Caco-2 (cell line): ENCODE results near the gene FBLN5. TPM values are rescaled to one million over a fixed set of nuclear protein-coding genes. Genes with fewer than 3 reads are reported as not detected.

ENCODE experiments used
- BruUV-seq: library from RNA; stranded (reverse); fragments of 400-500 nt; replicated peaks from 2 replicates; lab custom pipeline; 2021; lab: Mats Ljungman, UMichigan
- CTCF ChIA-PET: fragments of 300-600 bp; sonication (Branson Sonifier 250); formaldehyde crosslinking; loops from one replicate; lab custom pipeline; 2022; ENCODE audit warnings: antibody characterized with exemption; lab: Charles Lee
- POLR2A ChIA-PET: fragments of 300-600 bp; sonication (Branson Sonifier 250); formaldehyde crosslinking; loops from one replicate; lab custom pipeline; 2022; ENCODE audit warnings: antibody characterized with exemption; lab: Charles Lee
- DNase-seq, 2 experiments: peaks; one replicate each; pipeline versions ENCODE4 v3.0.0 to v3.0.0-alpha.2; 2020 to 2022
- H3K27me3 ChIP-seq: replicated peaks from 2 replicates; pipeline ENCODE4 v1.6.0; 2011; ENCODE audit warnings: low read length; ENCODE audit not compliant: control insufficient read depth, insufficient read depth
- H3K36me3 ChIP-seq: 2 replicates; pipeline ENCODE4 v1.5.1; 2011; ENCODE audit warnings: low read length; ENCODE audit not compliant: control insufficient read depth, insufficient read depth
- H3K4me1 ChIP-seq: fragments of 250-450 bp; sonication (Bioruptor Pico); 2 replicates; pipeline ENCODE4 v1.5.1; 2020; ENCODE audit warnings: mild to moderate bottlenecking
- H3K4me3 ChIP-seq: 2 replicates; pipeline ENCODE4 v1.5.1; 2011; ENCODE audit warnings: low read depth, mild to moderate bottlenecking, control low read depth, low read length
- H3K9me3 ChIP-seq: fragments of 250-450 bp; sonication (Bioruptor Pico); 2 replicates; pipeline ENCODE4 v1.5.1; 2020; ENCODE audit warnings: mild to moderate bottlenecking, moderate library complexity
- H3K27ac Mint-ChIP-seq: one replicate; pipeline ENCODE4 v1.8.0; 2022; ENCODE audit warnings: mixed read lengths; ENCODE audit not compliant: unreplicated experiment
- H3K27me3 Mint-ChIP-seq: one replicate; pipeline ENCODE4 v1.8.0; 2022; ENCODE audit warnings: mixed read lengths; ENCODE audit not compliant: insufficient read depth, unreplicated experiment
- H3K36me3 Mint-ChIP-seq: one replicate; pipeline ENCODE4 v1.8.0; 2022; ENCODE audit warnings: mild to moderate bottlenecking, mixed read lengths; ENCODE audit not compliant: insufficient read depth, unreplicated experiment
- H3K4me1 Mint-ChIP-seq: one replicate; pipeline ENCODE4 v1.8.0; 2022; ENCODE audit warnings: low read depth, mixed read lengths; ENCODE audit not compliant: unreplicated experiment
- H3K4me3 Mint-ChIP-seq: one replicate; pipeline ENCODE4 v1.8.0; 2022; ENCODE audit warnings: mild to moderate bottlenecking, moderate library complexity, mixed read lengths; ENCODE audit not compliant: unreplicated experiment
- H3K9me3 Mint-ChIP-seq: one replicate; pipeline ENCODE4 v1.8.0; 2022; ENCODE audit warnings: mixed read lengths; ENCODE audit not compliant: unreplicated experiment
- CTCF ChIP-seq, 2 experiments: fragments of 200-600 bp in 1 of 2; IDR thresholded peaks; 1 replicate in 1 of 2; 2 replicates in 1 of 2; pipeline versions ENCODE4 v1.5.1 to v1.8.0; 2011 to 2022; ENCODE audit warnings: antibody characterized with exemption in 1 of 2, control low read depth in 1 of 2, inconsistent platforms in 1 of 2, low read depth in 1 of 2, low read length in 1 of 2, mild to moderate bottlenecking in 1 of 2, moderate library complexity in 1 of 2; ENCODE audit not compliant: insufficient read depth in 1 of 2, severe bottlenecking in 1 of 2, unreplicated experiment in 1 of 2
- intact Hi-C: fragments of 100-400 bp; cut with micrococcal nuclease; formaldehyde crosslinking; loops from one replicate; pipeline ENCODE4 v1.10.0; 2022; ENCODE audit not compliant: unreplicated experiment
- total RNA-seq: library from RNA; stranded (reverse); gene quantifications from 2 replicates; pipeline ENCODE4 v1.2.3, GENCODE V29; 2022

FBLN5 gene
- total RNA-seq, 1 experiment from 2014 or later = 13.9 TPM

- H3K9me3 Mint-ChIP-seq = no peaks in the 10 kb centered on the region
- no peaks in the 10 kb centered on the region for H3K27me3 Mint-ChIP-seq
- CTCF ChIA-PET = no interaction called here
These were observed 106.4 kb downstream of the FBLN5 start for GRCh38 chr14:91841065-91841464.

GRCh38 chr14:91839749-91840148 is 107.7 kb downstream of the FBLN5 start:
- BruUV-seq = no TSS peak
- CTCF ChIA-PET = no interaction called here
- H3K36me3 Mint-ChIP-seq = no peaks in the 10 kb centered on the region
- H3K4me1 Mint-ChIP-seq = peaks cover 2% of the 10 kb centered on the region
- no peak overlapping the region for H3K4me3 ChIP-seq
- no peaks in the 10 kb centered on the region; the same call in 1 of the 2 replicates for H3K36me3 ChIP-seq
- no peak overlapping the region for H3K27ac Mint-ChIP-seq
- POLR2A ChIA-PET = no interaction called here
- H3K27me3 ChIP-seq = no peaks in the 10 kb centered on the region
- H3K4me1 ChIP-seq = peaks cover 18% of the 10 kb centered on the region
- H3K9me3 Mint-ChIP-seq = no peaks in the 10 kb centered on the region
- TF ChIP-seq CTCF (IDR thresholded peaks at IDR 0.05; ENCODE audit: insufficient read depth in 1 of 2, low read depth in 1 of 2, low read length in 1 of 2, severe bottlenecking in 1 of 2, unreplicated experiment in 1 of 2) = no peak
- intact Hi-C loops = loop anchor here (5.0 to 10.0 kb wide), 2 partner anchors 57 to 115 kb away; no protein-coding TSS in a partner anchor
- no peaks in the 10 kb centered on the region for H3K27me3 Mint-ChIP-seq
- no peak for DNase-seq
- H3K9me3 ChIP-seq = no peaks in the 10 kb centered on the region
- no peak overlapping the region for H3K4me3 Mint-ChIP-seq

More at GRCh38 chr14:91841065-91841464, 106.4 kb downstream of the FBLN5 start:
- POLR2A ChIA-PET = no interaction called here
- Mint-ChIP-seq H3K36me3 (no peaks in the 10 kb centered on the region), H3K4me1 (no peaks in the 10 kb centered on the region), H3K4me3 (no peak overlapping the region), H3K27ac (no peak overlapping the region)
- Histone ChIP-seq H3K27me3 (no peaks in the 10 kb centered on the region), H3K4me1 (peaks cover 11% of the 10 kb centered on the region), H3K36me3 (no peaks in the 10 kb centered on the region; the same call in 1 of the 2 replicates), H3K9me3 (no peaks in the 10 kb centered on the region), H3K4me3 (no peak overlapping the region)
- intact Hi-C loops = no loop called here
- BruUV-seq = no TSS peak
- TF ChIP-seq CTCF (IDR thresholded peaks at IDR 0.05; ENCODE audit: insufficient read depth in 1 of 2, low read depth in 1 of 2, low read length in 1 of 2, severe bottlenecking in 1 of 2, unreplicated experiment in 1 of 2) = no peak
- DNase-seq = no peak

- Mint-ChIP-seq H3K27me3 (no peaks in the 10 kb centered on the region), H3K4me1 (peaks cover 9% of the 10 kb centered on the region), H3K4me3 (peak overlapping the region; percentile 90), H3K36me3 (no peaks in the 10 kb centered on the region), H3K27ac (peak overlapping the region; percentile 81), H3K9me3 (no peaks in the 10 kb centered on the region)
- peaks cover 19% of the 10 kb centered on the region for H3K4me1 ChIP-seq
- intact Hi-C loops = loop anchor here (5.0 to 10.0 kb wide), 2 partner anchors 55 to 112 kb away; no protein-coding TSS in a partner anchor
- ChIA-PET POLR2A (no interaction called here), CTCF (no interaction called here)
- no peaks in the 10 kb centered on the region for H3K27me3 ChIP-seq
- no TSS peak for BruUV-seq
- no peaks in the 10 kb centered on the region for H3K9me3 ChIP-seq
- H3K36me3 ChIP-seq = no peaks in the 10 kb centered on the region; the same call in 1 of the 2 replicates
- TF ChIP-seq CTCF (IDR thresholded peaks at IDR 0.05; ENCODE audit: insufficient read depth in 1 of 2, low read depth in 1 of 2, low read length in 1 of 2, severe bottlenecking in 1 of 2, unreplicated experiment in 1 of 2) = no peak
- no peak for DNase-seq
- H3K4me3 ChIP-seq = peak overlapping the region; percentile 94
These were observed 110.4 kb downstream of the FBLN5 start for GRCh38 chr14:91837076-91837475.
